Astrocyte (in vitro differentiated cells and primary cell): Measurements from ENCODE around the gene FRMD4B.

ENCODE experiments used
- EZH2 ChIP-seq: IDR thresholded peaks from 2 replicates; pipeline ENCODE4 v1.6.1; 2012; ENCODE audit warnings: mild to moderate bottlenecking, low read length, inconsistent platforms; ENCODE audit not compliant: insufficient read depth
- TF ChIP-seq, protein P1 (sequence below): IDR thresholded peaks from 2 replicates; pipeline ENCODE4 v1.5.1; 2011; ENCODE audit warnings: low read depth, mild to moderate bottlenecking, inconsistent platforms, low read length, moderate library complexity; ENCODE audit not compliant: insufficient read depth

DNA sequence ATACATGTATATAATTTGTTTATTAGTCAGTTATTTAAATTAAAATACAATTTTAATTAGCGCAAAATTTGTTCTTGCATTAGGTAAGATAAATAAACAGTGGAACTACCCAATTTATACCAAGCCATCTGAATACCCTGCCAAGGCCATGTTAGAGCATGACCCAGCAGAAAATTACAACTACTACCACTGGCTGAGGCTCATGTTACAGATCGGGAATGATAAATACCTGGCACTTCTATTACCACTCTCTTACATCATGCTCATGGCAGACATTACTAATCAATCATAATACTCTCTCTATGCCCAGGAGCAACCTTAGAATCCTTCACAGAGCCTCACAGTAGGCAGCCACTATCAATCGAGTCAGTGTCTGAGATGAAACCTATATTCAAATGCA, 242.3 kb downstream of the FRMD4B start:
- TF ChIP-seq, protein P1, sequence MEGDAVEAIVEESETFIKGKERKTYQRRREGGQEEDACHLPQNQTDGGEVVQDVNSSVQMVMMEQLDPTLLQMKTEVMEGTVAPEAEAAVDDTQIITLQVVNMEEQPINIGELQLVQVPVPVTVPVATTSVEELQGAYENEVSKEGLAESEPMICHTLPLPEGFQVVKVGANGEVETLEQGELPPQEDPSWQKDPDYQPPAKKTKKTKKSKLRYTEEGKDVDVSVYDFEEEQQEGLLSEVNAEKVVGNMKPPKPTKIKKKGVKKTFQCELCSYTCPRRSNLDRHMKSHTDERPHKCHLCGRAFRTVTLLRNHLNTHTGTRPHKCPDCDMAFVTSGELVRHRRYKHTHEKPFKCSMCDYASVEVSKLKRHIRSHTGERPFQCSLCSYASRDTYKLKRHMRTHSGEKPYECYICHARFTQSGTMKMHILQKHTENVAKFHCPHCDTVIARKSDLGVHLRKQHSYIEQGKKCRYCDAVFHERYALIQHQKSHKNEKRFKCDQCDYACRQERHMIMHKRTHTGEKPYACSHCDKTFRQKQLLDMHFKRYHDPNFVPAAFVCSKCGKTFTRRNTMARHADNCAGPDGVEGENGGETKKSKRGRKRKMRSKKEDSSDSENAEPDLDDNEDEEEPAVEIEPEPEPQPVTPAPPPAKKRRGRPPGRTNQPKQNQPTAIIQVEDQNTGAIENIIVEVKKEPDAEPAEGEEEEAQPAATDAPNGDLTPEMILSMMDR, result no peak
- no peak for TF ChIP-seq EZH2
